Epidermal melanocyte (primary cell): Measurements from ENCODE around the gene USP17L17.
"Not testable (repeated sequence)": the region's sequence is repeated elsewhere in the genome, so short reads cannot be mapped to it uniquely, and the experiment has no call there.

ENCODE experiments used
- DNase-seq: peaks from one replicate; pipeline ENCODE4 v3.0.0; 2011; ENCODE audit warnings: low spot score; ENCODE audit not compliant: insufficient read length

The USP17L17 gene

GRCh38 chr4:9243579-9243978 lies at the start of gene USP17L17:
TSS of gene USP17L17 (plus strand) at chr4:9243879. CDS start at chr4:9243879, 0 bp downstream.
- DNase-seq = not testable (repeated sequence)

- not testable (repeated sequence) for DNase-seq
Measured at GRCh38 chr4:9210357-9210756, 33.3 kb upstream of the USP17L17 start, which contains the start of gene USP17L10. TSS of gene USP17L10 (plus strand) at chr4:9210657. CDS start at chr4:9210657, 0 bp downstream.

GRCh38 chr4:9214701-9215100 lies 29.0 kb upstream of the USP17L17 start:
- not testable (repeated sequence) for DNase-seq

- DNase-seq = not testable (repeated sequence)
Measured at GRCh38 chr4:9215105-9215504, 28.6 kb upstream of the USP17L17 start, which contains the start of gene USP17L11. TSS of gene USP17L11 (plus strand) at chr4:9215405. CDS start at chr4:9215405, 0 bp downstream.

- not testable (repeated sequence) for DNase-seq
Measured at GRCh38 chr4:9219852-9220251, 23.8 kb upstream of the USP17L17 start, which contains the start of gene USP17L12. TSS of gene USP17L12 (plus strand) at chr4:9220152. CDS start at chr4:9220152, 0 bp downstream.

- not testable (repeated sequence) for DNase-seq
Measured at GRCh38 chr4:9224596-9224995, 19.1 kb upstream of the USP17L17 start, which contains the start of gene USP17L13. TSS of gene USP17L13 (plus strand) at chr4:9224896. CDS start at chr4:9224896, 0 bp downstream.

- not testable (repeated sequence) for DNase-seq
Measured at GRCh38 chr4:9230249-9230648, 13.4 kb upstream of the USP17L17 start.

GRCh38 chr4:9234085-9234484 lies 9.6 kb upstream of the USP17L17 start, which contains the start of gene USP17L15:
TSS of gene USP17L15 (plus strand) at chr4:9234385. CDS start at chr4:9234385, 0 bp downstream.
- not testable (repeated sequence) for DNase-seq

- DNase-seq = not testable (repeated sequence)
Measured at GRCh38 chr4:9238461-9238860, 5.2 kb upstream of the USP17L17 start.

GRCh38 chr4:9247953-9248680 lies 4.4 kb downstream of the USP17L17 start, which contains the start of gene USP17L18:
TSS of gene USP17L18 (plus strand) at chr4:9248630. CDS start at chr4:9248630, 0 bp downstream.
- not testable (repeated sequence) for DNase-seq

- DNase-seq = not testable (repeated sequence)
Measured at GRCh38 chr4:9253078-9253477, 9.4 kb downstream of the USP17L17 start, which contains the start of gene USP17L19. TSS of gene USP17L19 (plus strand) at chr4:9253378. CDS start at chr4:9253378, 0 bp downstream.

GRCh38 chr4:9257824-9258223 lies 14.1 kb downstream of the USP17L17 start, which contains the start of gene USP17L20:
TSS of gene USP17L20 (plus strand) at chr4:9258124. CDS start at chr4:9258124, 0 bp downstream.
- not testable (repeated sequence) for DNase-seq

GRCh38 chr4:9262572-9262971 lies 18.9 kb downstream of the USP17L17 start, which contains the start of gene USP17L21:
TSS of gene USP17L21 (plus strand) at chr4:9262872. CDS start at chr4:9262872, 0 bp downstream.
- not testable (repeated sequence) for DNase-seq

GRCh38 chr4:9267319-9267718 lies 23.6 kb downstream of the USP17L17 start, which contains the start of gene USP17L22:
TSS of gene USP17L22 (plus strand) at chr4:9267619. CDS start at chr4:9267619, 0 bp downstream.
- DNase-seq = not testable (repeated sequence)

GRCh38 chr4:9271719-9272118 lies 28.0 kb downstream of the USP17L17 start:
- DNase-seq = not testable (repeated sequence)
